Superior temporal gyrus (tissue), 1 donor: Measurements from ENCODE around the gene MMEL1.
"Not testable (repeated sequence)": the region's sequence is repeated elsewhere in the genome, so short reads cannot be mapped to it uniquely, and the experiment has no call there.

Experiments
- DNase-seq: peaks from one replicate; pipeline ENCODE4 v3.0.0-alpha.2; 2016; ENCODE audit errors: extremely low spot score

MMEL1 gene

DNA sequence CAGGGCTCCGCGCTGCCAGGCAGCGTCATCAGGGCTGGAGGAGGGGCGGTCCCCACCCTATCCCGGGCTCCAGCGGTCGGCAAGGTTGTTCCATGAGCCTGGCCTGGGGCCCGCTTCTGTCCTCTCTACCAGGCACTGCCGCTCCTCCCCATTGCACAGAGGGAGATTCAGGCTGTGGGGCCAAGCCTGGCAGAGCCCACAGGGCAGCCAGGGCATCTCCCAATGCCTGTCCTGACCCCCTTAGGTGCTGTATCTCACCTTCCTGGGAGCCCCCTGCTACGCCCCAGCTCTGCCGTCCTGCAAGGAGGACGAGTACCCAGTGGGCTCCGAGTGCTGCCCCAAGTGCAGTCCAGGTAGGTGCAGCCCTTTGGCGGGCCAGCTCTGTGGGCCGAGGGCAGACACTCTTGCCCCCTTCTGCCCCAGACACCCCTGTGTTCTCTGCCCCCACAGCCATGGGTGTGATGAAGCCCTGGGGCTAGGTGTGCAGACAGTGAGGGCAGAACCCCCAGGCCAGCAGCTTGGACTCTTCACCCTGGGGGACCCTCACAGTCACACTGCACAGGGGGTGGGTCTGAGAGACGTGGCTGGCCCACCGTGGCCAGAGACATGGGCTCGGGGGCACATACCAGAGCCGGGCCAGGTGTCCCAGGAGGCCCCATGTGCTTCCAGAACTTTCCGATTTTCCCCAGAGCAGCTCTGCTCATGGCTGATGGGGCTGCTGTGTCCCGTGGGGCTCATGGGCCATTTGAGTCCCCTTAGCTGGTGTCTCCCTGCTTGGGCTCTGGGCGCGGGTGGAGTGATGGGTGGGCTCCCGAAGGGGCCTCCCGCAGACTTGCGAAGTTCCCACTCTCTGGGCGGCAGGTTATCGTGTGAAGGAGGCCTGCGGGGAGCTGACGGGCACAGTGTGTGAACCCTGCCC lies 75.1 kb downstream of the MMEL1 start:
- no peak for DNase-seq

DNA sequence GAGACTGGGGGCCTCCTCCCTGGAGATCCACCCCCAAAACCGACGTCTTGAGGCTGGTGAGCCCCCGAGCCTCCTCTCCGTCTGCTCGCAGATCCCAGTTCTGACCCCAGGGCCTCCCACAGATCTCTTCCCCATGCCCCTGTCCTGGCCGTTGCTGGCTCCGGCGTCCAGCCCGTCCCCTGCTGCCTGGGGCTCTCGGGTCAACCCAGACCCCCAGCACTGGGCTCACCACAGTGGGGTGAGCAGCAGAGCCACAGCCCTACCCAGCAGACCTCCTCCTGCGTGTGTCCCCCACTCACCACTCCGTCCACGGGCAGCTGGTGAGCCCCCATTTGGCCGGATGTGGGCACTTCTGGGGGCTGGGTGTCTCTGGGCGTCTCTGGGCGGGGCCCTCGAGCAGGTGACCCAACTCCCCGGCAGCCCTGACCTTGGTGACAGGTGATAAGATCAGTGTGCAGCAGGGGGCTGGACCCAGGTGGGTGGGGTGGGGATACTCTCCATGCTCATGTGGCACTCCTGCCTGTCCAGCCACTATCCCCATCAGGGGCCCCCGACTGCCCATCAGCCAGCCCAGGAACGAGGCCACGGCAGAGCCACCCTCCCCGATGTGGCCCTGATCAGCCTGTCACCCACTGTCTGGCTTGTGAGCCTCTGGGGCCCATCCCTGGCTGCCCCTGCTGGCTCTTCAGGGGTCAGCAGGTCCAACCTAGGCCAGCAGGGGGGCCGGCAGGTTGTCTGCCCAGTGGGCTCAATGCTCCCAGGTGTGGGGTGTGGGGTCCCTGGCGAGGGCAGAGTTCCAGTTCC lies 75.9 kb downstream of the MMEL1 start:
- no peak for DNase-seq

DNA sequence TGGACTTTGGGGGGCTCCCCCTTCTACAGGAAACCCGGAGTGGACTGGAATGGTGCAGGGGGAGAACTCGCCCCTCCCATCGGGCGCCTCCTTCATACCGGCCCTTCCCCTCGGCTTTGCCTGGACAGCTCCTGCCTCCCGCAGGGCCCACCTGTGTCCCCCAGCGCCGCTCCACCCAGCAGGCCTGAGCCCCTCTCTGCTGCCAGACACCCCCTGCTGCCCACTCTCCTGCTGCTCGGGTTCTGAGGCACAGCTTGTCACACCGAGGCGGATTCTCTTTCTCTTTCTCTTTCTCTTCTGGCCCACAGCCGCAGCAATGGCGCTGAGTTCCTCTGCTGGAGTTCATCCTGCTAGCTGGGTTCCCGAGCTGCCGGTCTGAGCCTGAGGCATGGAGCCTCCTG lies 76.5 kb downstream of the MMEL1 start, which contains the start of gene TNFRSF14:
Gene TNFRSF14, plus strand, starts transcription at position 95 of the 401 bp plus-strand sequence. Its CDS starts 294 bp downstream, at position 389.
- DNase-seq, result no peak

DNA sequence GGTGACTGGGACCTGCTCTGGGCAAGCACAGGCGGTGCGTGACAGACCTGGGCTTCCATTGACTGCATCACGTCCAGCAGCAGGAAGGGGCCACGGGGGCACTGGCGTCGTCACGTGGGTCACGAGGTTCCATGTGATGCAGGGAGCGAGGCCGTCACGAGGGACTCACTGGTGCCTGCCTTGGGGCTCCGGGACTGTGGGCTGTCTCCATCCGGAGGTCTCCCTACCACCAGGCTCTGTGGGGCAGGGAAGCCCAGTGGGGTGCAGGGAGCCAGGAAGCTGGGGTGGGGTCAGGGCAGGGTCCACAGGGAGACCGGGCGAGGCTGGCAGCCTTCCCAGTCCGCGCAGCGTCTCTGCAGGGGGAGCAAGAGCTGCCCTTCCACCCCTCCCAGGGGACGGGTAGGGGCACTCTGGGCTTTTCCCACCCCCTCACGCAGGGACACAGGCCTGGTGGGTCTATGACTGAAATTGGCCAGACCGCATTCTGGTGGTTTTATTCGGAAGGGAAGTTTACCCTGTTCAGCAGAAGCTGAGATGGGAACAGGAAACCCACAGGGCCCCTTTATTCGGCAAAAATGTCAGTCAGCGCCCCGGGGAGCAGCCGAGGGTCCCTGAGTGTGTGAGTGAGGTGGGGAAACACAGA lies 77.1 kb downstream of the MMEL1 start:
- no peak for DNase-seq

DNA sequence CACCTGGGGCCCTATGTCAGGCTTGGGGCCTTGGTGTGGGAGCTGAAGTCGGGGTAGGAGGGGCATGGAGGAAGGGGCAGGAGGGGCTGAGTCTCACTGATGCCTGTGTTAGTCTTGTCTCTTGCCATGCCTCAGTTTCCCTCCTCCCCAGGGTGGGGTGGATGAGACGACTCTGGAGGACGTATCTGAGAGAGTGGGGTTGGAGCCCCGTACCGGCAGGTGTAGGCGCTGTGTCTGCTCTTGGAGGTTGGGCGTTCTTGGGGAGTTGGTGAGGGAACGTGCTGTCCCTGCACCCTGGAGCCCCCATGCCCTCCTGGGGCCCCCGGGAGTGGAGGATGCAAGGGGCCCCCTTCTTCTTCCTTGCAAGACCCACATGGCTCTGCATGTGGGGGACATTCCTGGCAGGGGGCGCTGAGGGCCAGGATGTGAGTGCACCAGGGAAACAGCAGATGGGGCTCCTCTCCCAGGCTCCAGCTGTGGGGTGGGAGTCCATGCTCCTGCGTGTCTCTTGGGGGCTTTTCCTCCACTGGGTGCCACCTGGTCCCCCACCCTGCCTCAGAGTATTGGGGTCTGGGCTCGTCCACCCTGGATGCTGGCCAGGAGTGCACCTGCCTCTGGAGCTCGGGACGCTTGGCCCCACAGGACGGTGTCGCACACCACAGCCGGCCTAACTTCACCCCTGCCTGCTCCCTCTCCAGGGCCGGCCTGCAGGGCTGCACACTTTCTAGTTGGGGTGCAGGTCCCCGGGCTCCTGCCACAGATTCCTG lies 78.0 kb downstream of the MMEL1 start:
- no peak for DNase-seq

DNA sequence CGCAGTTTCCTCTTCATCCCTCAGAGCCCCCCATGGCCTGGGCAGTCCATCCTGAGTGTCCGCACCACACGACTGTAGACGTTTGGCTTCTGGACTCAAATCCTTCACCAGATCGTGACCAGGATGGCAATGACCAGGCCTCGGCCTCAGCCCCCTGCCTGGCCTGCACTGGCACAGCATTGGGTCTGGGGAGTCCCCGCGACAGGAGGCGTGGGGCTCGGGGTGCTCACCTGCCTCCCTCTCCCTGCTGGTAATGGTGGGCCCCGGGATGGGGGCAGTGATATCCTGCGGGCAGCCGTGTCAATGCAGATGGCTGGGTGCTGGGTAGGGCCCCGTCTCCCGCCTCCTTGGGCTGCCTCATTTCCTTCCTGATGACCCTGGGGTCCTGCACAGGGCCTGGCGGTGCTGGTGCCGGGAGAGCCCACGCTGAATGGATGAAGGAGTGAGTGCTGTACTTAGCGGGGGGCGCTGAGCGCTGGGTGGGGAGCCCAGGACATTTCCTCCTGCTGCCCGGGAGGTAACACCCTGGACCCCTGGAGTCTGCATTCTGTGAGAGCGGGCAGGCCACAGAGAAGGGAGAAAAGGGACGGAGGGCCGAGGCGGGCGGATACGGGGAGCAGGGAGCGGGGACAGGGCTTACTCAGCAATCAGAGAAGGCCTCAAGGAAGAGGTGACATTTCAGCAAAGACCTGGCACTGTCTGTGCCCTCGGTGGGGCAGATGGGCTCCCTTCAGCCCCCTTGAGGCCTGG lies 78.8 kb downstream of the MMEL1 start:
- no peak for DNase-seq

DNA sequence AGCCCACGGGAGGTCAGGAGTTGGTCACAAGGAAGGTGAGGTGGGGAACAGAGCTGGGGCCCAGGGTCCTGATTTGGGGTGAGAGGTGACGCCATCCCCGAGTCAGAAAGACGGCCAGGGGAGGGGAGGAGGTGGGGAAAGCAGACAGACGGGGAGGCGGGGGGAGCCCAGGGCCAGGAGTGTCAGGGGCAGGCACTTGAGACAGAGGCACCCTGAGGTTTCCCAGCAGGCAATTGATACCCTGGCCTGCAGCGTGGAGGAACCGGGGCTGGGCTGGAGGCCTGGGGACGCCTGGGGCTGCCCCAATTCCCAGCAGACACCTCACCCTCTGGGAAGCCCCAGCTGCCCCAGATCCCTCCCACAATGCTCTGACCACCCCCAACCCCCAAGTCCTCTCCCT lies 79.7 kb downstream of the MMEL1 start:
- not testable (repeated sequence) for DNase-seq

DNA sequence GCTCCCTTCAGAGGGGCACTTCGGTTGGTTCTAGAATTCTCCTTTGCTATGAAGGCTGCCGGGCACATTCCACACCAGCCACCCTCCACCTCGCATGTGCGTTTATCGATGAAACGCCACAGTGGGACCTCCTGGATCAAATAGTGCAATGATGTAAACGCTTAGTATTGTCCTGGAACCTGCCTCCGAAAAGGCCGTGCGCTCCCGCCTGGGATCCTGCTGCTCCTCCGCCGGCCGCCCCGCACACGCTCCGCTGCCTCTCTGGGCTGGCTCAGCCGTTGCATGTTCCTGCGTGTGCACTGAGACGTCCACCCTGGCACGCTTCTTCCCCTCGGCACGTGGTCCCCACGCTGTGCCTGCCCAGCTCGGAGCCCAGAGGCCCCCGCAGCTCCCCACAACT lies 80.6 kb downstream of the MMEL1 start:
- no peak for DNase-seq

DNA sequence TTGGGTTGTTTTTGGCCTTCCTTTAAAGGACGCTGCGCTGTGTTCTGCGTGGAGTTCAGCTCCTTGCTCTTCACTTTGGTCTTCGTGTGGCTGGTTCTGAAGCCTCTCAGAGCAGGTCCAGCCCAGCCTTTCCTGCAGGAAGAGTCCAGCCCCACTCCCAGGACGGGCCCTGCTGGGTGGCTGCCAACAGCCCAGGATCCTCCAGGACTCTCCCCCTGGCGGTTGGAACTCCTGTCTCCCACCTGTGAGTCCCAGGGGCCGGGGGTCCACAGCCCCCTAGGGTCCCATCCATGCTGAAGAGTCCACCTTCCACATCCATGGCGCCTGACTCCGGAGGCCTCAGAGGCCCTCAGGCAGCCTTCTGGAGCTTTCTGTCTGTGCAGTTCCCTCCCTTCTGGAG lies 81.3 kb downstream of the MMEL1 start:
- DNase-seq, result not testable (repeated sequence)

DNA sequence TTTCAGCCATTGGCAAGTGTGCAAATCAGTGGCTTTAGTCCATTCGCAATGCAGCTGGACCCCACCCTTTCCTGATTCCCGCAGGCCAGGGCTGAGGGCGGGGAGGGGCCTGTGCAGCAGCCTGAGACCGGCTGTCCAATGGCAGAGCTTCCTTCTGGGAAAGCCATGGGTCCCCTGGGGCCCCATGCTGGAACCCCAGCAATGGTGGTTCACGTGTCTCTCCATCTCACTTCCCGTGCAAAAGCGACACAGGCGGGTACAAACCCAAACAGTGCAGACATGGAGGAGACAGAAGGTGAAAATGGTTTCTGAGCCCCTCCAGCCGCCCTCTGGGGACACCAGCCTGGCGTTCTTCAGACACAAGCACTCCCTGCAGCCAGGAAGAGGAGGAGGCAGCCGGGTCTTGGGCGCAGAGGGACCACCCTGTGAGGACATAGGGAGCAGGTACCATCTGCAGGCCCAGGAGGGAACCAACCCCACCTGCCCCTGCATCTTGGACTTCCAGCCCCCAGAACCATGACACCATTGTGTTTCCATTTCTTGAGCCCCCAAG lies 82.4 kb downstream of the MMEL1 start:
- not testable (repeated sequence) for DNase-seq

DNA sequence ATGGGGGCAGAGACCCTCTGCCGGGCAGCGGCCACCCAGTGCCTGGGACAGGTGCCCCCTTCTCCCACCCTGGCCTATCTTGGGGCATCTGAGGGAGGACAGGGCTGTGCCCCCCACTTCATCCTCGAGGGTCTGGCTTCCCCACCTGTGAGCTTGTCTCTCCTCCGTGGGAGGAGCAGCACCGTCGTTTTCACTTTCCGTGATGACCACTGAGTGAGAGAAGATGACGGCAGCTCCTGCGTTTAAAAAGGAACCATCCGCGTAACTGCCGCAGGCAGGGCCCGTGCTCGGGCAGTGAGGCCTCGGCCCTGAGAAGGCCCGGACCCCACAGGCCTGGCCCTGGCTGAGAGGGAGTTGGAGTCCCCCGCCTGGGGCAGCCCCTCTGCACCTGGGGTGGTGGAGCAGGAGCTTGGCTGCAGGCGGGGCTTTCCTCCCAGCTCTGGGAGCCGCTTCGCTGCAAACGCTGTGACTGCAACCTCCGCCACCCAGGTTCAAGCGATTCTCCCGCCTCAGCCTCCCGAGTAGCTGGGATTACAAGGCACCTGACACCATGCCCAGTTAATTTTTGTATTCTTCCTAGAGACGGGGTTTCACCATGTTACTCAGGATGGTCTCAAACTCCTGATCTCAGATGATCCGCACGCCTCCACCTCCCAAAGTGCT lies 83.3 kb downstream of the MMEL1 start:
- DNase-seq, result not testable (repeated sequence)

DNA sequence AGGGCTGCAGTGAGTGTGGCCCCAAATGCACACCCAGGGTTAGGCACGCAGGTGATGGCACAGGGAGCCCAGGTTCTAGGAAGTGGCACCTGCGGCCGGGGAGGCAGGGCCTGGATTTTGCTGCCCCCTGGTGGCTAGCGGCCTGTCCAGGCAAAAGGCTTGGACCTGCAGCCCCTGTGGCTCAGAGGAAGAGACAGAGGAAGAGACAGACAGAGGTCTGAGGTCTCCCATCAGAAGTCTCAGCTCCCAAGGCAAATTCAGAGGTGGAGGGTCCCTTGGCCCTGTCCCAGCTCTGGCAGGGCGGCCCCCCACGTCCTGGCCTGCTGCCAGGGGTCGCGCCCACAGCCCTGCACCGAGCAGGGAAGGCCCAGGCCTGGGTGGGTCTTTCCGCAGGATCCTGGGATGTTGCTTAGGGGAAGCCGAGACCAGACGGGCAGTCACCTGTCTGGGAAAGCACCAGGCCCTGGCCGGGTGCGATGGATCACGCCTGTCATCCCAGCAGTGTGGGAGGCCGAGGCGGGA lies 84.7 kb downstream of the MMEL1 start:
- peak; percentile 84 for DNase-seq

DNA sequence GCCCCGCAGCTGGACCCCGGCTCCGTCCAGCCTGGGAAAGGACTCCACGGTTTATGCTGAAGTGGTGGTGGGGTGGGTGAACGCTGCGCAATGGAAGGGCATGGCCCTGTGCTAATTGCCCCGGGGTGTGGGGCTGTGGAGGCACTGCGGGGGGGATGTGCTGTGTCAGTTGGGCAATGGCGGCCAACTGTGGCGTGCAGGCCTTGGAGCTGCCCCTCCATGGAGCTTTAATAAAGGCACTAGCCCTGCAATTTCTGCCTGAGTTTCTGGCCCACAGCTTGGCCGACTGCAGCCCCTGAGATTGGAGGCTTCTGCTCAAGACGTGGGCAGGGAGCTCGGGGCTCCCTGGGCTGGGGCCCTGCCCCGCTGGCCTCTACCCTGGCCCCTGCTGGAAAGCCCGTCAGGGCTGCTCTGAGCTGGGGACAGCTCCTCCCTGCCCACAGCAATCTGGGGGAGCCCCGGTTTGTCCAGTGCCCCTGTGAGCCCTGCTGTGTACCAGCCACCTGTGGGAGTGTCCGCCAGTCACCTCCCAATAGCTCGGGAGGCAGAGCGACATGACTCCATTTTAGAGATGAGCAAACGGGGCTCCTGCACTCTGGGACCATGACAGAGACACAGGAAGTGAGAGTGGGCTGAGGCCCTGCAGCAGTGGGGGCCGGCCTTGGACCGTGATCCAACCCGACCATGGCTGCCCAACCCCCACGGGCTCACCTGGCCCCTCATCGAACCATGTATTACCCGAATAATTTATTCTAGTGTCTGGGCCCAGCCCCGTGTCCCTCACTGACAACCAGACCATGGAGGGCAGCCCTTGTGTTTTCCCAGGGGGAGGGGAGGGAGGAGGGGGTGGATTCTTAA lies 85.4 kb downstream of the MMEL1 start:
- DNase-seq, result no peak

DNA sequence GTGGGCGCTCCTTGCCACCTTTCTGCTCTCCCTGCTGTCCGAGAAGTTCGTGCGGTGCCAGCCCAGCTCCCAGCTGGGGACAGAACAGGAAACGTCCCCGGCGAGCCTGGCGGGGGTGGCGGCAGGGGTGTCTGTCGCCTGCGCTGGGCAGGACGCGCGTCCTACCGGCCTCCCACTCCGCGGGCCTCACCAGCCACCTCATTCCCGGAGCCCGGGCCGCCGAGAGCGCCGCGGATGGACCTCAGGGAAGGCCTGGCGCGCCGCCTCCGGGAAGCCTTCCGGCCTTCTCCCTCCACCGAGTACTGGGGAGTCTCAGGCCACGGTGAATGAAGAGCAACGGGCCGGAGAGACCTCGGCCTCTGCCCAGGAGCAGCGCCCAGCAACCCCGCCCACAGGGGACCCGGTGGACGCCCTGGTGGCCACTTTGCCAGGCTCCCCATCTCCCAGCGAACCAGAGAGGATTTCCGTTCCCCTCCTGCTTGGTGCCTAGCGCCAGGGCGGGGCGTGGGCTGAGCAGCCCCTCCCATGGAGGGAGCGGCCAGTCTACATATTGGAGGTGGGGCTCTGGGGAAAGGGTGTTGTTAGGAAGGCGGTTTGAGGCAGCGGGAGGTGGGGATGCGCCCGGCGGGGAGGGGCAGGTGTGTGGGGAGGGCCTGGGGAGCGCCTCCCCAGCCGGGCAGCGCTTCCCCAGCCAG lies 86.2 kb downstream of the MMEL1 start:
- no peak for DNase-seq

DNA sequence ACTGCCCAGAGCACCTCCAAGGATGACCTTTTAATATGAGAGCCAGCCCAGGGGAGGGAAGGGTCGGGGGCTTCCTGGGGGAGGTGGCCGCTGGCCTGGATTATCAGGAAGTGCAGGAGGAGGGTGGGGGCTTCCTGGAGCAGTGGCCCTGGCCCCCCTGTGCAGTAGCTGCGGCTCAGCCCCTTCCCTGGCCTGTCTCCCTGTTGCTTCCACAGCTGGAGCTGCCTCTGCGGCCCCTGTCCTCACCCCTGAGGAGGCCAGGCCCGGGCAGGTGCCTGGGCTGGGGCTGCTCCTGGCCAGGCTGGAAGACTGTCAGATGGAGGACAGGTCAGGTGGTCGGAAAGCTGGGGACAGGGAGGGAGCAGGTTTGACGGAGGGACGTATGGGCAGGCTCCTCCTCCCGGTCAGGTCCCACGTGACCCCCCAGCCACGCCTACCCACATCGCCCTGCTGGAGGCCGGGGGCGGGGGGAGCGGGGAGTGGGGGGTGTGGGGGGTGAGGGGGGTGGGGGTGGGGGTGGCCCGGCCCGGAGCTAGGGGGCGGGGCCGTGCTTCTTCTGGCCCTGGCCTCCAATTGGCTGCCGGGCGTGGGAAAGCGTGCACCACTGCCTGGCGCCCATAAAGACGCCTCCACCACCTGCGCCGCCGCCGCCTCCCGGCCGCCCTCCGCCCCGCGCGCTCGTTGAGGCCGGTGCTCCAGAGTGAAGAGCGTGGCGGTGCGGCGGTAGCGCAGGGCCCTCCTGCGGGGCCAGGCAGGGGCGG lies 86.9 kb downstream of the MMEL1 start:
- no peak for DNase-seq

DNA sequence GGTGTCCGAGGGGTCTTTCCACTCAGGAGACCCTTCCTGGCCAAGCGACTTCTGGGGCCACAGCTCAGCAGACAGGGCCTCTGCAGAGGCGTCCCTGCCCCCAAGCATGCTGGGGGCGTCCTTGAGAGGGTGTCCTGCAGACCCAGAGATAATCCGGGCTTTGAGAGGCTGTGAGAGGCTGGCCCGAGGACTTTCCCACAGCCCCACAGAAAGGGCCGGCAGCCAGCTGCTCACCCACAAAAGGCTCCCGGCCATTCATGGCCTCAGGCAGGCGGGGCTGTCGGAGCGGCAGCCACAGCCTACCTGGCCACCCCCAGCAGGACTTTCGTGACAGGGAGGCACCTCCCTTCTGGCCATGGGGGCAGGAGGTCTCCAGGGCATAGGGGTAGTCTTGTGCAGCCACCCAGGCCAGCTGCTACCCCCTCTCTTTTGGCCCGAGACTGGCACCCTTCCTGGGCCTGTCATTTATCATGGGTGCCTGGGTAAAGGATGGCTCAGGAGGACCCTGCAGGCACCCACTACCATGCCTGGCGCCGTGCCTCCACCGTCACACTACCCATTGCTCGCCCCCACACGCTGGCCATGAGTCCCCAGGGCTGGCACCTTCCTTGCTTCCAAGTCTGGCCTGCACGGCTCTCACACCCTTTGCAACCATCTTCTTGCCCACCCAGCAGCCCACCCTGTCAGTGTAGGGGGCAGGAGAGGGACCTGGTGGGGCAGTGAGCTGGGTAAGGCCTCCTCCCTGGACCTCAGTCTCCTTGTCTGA lies 87.8 kb downstream of the MMEL1 start:
- no peak for DNase-seq
